Stimulated activated naive CD4-positive, alpha-beta T cell treated with Interleukin-2 at 50 U/mL for 16 hours (primary cell): ENCODE data around the gene GTF2F1.
"Not testable (repeated sequence)": the region's sequence is repeated elsewhere in the genome, so short reads cannot be mapped to it uniquely, and the experiment has no call there.

Experiments used
- DNase-seq: peaks from one replicate; lab custom pipeline; 2025; lab: John Stamatoyannopoulos, UW

Gene GTF2F1

DNA sequence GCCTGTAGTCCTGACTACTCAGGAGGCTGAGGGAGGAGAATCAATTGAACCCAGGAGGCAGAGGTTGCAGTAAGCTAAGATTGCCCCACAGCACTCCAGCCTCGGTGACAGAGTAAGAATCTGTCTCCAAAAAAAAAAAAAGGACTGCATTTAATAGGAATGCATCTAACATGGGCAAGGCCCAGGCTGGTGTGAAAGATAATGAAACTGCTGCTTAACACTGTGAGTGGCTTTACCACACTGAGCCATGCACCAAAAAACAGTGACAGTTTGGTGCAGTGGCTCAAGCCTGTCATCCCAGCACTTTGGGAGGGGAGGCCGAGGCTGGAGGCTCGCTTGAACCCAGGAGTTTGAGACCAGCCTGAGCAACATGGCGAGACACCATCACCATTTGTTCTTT, 8.6 kb downstream of the GTF2F1 start:
- DNase-seq = no peak

DNA sequence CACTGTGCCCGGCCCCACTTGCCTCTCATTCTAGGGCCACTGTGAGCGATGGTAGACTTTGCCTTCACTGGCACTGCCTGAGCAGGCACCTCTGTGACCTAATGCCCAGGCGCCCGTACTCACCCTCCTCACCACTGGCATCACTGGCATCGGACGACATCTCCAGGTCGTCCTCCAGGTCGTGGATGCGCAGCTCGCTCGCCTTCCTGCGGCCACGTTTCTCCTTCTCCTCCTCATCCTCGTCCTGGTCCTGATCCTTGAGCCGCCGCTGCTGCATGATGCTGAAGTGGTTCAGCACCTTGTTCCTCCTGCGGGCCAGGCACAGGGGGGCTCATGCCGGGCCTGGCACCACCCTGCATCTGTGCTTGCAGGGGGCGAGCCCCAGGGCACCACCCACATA, 9.8 kb downstream of the GTF2F1 start:
- no peak for DNase-seq

DNA sequence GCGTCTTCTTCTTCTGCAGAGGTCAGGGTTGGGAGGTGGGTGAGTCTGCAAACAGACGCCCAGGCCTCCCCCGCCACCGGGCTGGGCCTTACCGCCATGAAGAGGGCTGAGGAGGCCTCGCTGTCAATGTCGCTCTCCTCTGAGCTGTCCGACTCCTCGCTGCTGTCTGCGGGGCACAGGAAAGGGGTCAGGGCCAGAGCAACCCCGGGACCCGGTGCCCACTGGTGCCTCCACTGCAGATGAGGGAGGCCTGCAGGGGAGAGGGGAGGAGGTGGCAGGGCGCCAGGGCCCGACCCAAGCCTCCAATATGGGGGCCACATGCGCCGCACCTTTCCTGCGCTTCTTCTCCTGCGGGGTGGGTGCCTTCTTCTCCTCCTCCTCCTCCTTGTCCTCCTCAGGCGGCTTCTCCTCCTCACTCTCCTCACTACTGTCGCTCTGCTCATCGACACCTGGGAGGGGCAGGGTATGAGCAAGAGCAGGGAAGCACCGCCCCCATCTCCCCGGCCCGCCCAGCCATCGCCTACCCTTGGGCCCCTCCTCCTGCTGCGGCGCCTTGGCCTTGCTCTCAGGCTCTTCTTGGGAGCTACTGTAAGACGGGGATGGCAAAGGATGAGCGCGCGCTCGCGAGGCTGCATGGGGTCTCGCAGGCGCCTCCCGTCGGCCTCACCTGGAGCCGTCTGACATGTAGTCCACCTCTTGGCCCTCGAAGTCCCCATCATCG, 11.8 kb downstream of the GTF2F1 start:
- DNase-seq = no peak

DNA sequence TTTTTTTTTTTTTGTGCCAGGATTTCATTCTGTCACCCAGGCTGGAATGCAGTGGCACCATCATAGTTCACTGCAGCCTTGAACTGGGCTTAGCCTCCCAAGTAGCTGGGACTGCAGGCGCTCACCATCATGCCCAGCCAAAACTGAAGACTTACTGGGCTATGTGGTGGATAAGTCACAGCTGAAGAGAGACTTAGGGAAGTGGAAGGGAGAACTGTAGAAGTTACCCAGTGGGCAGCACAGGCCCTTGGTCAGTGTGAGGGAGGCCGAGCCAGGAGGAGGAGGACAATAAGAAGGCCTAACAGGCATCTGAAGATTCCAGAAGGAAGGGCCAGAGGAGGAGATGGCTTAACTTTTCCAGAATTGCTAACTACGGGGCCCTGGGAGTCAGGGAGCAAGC, 13.2 kb downstream of the GTF2F1 start:
- no peak for DNase-seq

DNA sequence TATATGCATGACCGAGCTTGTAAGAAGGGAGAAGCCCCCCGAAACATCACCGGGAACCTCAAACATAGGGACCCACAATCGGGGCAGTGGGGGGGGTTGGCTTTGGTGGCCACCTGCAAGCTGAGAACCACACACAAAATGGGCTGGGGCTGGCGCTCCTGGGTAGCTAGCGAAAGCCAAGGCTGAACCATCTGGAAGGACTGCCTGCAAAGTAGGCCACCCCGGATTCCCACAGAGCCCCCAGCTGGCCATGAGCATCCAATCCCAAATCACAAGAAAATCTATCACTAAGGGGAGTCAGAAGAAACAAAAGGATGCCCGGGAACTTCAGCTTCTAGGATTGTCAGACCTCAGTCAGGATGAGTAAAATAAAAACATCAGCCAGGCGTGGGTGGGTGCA, 14.5 kb downstream of the GTF2F1 start:
- no peak for DNase-seq

DNA sequence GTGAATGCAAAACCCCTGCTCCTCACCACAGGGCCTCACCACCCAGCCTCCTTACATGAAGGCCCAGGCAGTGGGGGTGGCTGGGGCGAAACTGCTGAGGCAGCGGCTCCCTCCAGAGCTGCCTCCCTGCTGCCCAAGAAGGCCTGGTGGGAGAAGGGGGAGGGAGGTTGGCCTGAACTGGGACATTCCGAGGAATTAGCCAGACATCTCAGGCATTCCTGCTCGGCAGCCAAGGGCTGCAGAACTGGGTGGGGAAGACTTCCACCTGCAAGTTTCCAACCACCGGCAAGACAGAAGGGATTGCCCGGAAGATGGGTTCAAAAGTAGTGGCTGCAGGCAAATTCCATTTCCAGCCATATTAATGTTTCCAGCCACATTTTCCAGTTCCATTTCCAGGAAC, 14.9 kb downstream of the GTF2F1 start:
- DNase-seq = no peak

DNA sequence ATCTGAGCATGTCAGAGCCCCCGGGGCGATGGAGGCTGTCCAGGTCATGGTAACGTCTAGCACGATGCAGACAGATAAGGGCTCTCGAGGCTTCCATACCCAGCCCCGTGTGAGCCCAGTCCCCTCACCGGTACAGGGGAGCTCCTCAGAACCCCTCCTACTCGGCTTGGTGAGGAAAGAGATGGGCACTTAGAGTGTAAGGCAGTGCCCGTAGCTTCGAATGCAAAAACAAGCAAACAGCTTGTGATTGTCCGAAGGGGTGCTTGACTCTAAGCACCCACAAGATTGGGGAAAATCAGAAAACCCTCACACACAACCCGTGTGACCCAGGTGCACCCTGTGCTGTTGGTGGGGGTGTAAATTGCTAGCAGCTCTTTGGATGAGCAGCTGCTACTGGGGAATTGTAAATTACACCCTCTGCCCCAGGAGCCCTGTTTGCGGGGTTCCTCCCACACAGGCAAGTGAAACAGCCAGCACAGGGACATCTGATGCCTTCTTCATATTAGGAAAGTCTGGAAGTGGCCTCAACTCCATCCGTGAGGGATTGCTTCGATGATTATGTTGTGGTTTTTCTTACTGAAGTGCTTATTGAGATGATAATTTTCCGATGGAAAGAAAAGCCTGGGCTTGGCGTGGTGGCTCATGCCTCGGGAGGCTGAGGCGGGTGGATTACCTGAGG, 16.3 kb downstream of the GTF2F1 start:
- no peak for DNase-seq

DNA sequence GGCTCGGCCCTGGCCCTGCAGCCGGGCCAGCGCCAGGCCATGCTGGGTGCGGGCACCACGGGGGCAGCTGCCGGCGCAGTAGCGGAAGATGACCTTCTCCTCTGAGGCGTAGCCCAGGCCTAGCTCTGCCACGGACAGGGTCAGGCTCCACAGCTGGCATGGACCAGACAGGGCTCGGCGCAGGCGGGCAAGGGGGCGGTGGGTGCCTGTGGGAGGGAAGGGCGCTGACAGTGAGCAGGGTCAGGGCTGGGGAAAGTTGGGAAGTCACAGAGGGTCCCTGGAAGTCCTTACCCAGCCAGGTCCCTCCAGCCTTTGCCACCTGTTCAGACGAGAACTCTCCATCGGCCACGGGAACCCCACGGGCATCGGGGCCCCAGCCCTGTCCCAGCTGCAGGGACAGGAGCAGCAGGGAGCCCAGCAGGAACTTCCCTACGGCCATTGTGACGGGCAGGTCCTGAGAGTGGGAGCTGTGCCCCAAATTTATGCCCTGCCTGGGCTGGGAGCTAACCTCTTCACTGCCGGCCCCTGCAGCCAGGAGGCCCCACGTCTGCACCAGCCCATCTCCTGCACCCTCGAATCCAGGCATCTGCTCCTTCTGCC, 17.5 kb downstream of the GTF2F1 start, which contains the start of gene PSPN:
PSPN (minus strand) TSS at position 523 of the 600 bp plus-strand sequence; CDS start at position 439, 84 bp downstream.
- DNase-seq = no peak

DNA sequence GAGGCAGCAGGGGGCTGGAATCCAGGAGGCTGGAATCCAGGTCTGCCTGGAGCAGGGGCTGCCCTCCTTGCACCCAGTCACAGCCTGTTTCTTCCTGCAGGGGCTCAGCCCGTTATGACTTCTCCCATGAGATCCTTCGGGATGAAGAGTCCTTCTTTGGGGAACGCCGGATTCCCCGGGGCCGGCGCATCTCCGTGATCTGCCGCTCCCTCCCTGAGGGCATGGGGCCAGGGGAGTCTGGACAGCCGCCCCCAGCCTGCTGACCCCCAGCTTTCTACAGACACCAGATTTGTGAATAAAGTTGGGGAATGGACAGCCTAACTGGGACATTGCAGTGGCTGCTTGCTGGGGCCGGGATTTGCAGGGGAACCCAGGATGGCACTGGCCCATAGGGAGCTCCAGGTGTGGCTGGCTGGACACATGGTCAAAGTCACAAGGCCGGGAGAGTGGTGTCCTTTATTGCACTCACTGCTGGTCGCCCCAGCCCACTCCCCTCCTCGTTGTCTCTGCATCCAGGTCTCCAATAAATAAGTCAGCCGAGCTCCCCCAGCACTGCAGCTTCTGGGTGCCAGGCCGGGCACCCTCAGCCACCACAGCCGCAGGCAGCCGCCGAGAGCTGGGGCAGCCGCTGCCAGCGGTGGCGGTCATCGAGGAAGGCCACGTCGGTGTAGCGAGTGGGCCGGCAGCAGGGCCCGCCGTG, 18.1 kb downstream of the GTF2F1 start:
- no peak for DNase-seq

DNA sequence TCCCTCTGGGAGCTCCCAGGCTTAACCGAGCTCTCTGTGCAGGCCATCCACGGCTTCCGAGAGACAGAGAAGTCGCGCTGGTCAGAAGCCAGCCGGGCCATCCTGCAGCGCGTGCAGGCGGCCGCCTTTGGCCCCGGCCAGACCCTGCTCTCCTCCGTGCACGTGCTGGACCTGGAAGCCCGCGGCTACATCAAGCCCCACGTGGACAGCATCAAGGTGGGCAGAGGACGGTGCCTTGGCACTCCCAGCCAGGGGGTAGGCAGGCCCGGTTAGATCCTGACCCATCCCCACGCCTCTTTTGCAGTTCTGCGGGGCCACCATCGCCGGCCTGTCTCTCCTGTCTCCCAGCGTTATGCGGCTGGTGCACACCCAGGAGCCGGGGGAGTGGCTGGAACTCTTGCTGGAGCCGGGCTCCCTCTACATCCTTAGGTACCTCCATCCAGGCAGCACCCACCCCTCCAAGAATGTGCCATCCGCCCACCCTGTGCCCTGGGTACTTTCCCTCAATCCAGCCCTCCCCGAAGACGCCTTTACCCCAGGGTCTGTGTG, 18.7 kb downstream of the GTF2F1 start:
- DNase-seq = no peak

DNA sequence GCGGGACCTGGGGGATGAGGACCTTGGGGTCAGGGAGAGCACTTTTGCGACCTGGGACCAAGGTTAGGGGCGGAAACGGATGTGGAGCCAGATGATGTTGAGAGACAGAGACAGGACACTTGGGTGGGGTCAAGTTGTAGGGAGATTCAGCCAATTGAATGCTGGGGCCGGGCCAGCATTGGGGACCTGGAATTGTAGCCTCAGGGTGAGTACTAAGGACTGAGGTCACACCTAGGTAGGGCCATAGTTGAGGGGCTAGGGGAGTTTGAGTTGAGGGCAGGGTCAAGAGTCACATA, 19.2 kb downstream of the GTF2F1 start:
- no peak for DNase-seq

DNA sequence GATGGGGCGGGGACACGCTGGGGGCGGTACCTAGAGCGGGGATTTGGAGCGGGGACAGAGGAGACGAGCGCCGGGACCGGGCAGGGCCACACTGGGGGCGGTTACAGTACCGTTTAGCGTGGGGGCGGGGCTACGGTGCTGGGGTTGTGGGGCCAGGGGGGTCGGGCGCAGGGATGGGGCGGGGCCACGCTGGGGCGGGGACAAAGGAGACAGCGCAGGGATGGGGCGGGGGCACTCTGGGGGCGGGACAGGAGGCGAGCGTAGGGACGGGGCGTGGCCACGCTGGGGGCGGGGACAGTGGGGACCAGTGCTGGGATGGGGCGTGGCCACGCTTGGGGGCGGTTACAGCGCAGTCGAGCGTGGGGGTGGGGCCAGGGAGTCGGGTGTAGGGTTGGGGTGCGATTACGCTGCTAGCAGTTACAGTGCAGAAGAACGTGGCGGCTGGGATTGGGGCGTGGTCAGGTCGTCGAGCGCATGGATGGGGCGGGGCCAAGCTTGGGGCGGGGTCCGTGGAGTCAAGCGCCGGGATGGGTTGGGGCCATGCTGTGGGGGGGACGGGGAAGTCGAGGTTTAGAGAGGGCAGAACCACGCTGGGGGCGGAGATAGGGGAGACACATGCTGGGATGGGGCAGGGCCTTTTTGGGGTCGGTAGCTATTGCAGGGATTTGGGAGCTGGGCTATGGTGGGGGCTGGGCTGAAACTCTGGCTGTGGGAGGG, 19.7 kb downstream of the GTF2F1 start:
- peak; percentile 99 for DNase-seq

DNA sequence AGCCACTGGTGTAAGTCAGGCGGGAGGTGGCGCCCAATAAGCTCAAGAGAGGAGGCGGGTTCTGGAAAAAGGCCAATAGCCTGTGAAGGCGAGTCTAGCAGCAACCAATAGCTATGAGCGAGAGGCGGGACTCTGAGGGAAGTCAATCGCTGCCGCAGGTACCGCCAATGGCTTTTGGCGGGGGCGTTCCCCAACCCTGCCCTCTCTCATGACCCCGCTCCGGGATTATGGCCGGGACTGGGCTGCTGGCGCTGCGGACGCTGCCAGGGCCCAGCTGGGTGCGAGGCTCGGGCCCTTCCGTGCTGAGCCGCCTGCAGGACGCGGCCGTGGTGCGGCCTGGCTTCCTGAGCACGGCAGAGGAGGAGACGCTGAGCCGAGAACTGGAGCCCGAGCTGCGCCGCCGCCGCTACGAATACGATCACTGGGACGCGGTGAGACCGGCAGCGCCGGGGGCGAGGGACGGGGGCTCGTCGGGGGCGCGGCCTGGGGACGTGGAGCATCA, 20.3 kb downstream of the GTF2F1 start, which contains the start of gene ALKBH7:
ALKBH7 (plus strand) TSS at position 201 of the 502 bp plus-strand sequence; CDS start at position 228, 27 bp downstream.
- peak; percentile 98 for DNase-seq

DNA sequence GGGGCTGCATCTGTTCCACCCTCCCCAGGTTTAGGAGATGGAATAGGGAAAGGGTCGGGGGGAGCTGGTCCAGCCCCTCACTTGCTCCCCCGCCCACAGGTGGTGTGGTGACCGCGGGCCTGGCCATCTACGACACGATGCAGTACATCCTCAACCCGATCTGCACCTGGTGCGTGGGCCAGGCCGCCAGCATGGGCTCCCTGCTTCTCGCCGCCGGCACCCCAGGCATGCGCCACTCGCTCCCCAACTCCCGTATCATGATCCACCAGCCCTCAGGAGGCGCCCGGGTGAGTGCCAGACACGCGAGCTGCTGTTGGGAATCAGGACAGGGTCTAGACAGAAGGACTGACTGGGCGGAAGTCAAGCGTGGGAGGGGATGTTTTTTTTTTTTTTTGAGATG, 28.6 kb downstream of the GTF2F1 start:
- DNase-seq = no peak

DNA sequence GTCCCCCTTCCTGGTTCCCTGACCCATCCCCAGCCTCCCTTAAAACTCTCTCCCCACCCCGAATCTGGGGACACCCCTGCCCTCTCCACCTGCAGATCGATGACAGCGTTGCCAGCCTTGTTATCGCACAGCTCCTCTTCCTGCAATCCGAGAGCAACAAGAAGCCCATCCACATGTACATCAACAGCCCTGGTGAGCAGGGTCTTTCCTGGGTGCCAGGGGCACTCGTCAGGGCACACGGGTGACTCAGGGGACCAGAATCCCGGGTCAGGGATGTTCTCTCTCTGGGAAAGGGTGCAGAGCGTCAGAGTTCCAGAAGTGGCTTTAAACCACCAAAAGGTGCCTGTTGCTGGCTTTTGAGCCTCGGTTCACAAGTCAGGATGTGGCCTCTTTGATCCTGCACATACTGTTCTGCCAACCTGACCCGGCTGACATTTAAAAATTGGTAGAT, 30.6 kb downstream of the GTF2F1 start:
- peak; percentile 14 for DNase-seq

DNA sequence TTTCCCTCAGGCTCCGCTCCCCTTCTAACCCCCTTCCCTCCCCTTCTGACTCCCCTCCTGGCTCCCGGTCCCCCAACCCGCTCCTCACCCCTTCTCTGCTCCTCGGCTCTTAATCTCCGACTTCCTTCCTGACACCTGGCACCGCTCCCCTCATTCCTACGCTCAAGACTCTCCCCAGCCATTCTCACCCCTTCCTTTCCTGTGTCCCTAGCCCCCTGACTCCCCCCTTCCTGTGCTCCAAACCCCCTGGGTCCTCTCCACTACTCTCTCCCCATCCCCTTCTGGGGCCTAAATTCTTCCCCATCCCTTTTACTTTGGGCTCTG, 31.0 kb downstream of the GTF2F1 start:
- DNase-seq = no peak

DNA sequence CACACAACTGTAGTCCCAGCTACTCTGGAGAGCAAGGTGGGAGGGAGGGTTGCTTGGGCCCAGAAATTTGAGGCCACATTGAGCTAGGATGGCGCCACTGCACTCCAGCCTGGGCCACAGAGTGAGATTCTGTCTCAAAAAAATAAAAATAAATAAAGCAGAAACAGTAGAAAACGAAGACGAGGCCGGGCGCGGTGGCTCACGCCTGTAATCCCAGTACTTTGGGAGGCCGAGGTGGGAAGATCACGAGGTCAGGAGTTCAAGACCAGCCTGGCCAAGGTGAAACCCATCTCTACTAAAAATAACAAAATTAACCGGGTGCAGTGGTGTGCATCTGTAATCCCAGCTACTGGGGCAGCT, 32.1 kb downstream of the GTF2F1 start:
- DNase-seq = not testable (repeated sequence)

DNA sequence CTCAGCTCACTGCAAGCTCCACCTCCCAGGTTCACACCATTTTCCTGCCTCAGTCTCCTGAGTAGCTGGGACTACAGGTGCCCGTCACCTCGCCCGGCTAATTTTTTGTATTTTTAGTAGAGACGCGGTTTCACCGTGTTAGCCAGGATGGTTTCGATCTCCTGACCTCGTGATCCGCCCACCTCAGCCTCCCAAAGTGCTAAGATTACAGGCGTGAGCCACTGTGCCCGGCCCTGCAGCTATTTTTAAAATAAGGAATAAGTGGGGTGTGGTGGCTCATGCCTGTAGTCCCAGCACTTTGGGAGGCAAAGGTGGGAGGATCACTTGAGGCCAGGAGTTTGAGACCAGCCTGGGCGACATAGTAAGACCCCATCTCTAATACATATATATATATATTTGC, 32.5 kb downstream of the GTF2F1 start:
- not testable (repeated sequence) for DNase-seq

DNA sequence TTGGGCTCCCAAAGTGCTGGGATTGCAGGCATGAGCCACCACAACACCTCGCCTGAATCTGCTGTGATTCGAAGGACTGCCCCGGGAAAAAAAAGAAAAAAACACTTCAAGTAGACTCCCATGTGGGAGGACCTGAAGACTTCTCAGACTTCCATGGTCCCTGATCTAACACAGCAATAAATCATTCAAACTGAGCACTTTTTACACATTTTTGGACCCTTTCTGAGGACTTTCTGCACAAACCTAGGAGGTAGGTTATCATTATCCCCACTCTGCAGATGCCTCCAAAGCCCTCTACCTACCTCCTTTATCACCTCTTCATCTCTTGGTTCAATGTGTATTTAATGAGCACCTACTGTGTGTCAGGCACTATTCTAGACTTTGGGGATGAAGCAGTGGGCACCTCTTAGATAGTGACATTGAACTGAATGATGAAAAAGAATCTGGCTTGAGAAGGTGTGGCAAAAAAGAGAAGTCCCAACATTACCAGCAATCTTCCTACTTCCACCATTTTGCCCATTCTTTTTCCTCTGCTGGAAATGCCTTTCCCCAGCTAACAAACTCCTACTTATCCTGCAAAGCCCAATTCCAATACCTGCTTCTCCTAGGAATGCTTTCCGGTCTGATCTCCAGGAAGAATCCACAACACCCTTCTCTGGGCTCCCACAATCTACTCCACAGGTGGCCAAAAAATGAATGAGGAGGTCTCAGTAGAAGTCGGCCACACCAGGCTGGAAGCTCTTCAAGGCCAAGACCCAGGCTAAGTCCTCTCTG, 33.2 kb downstream of the GTF2F1 start:
- DNase-seq = no peak

DNA sequence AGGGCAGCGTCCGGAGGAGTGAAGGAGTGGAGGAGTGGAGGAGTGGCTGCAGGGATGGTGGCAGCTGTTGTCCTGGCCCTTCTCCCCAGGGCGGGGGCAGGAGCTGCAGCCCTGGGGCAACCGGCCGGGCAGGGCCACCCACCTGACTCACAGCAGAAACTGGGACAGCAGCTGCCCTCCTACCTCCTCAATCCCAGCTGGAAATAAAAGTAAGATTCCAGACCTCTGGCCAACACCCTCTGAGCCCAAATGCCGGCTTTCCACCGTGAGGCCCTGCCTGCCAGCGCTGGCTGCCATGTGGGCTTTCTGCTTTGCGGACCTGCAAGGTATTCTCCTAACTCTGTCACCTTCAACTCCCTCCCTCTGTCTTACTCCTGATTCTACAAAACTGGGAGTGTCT, 35.0 kb downstream of the GTF2F1 start:
- DNase-seq = no peak

DNA sequence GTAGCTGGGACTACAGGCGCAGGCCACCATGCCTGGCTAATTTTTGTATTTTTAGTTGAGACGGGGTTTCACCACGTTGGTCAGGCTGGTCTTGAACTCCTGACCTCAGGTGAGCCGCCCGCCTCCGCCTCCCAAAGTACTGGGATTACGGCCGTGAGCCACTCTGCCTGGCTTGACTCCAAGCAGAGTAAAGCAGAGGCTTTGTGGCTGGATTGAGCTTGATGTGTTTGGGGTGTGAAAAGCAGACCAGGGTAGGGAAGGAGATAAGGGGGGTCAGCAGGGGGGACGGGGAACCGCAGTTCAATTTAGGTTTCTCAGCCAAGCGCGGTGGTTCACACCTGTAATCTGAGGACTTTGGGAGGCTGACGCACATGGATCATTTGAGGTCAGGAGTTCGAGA, 35.8 kb downstream of the GTF2F1 start:
- DNase-seq = no peak
